GM18505 (cell line): ENCODE measurements around the gene GCHFR.

ENCODE experiments used
- ATAC-seq: cut with Tn5 transposase; IDR thresholded peaks from one replicate; pipeline ENCODE4 v1.9.1; 2021; ENCODE audit not compliant: unreplicated experiment
- POLR2A ChIP-seq: IDR thresholded peaks from 4 replicates; pipeline ENCODE4 v1.6.1; 2011; ENCODE audit warnings: borderline replicate concordance; ENCODE audit not compliant: insufficient read depth, insufficient read length; ENCODE audit errors: extremely low read depth

GCHFR gene

DNA sequence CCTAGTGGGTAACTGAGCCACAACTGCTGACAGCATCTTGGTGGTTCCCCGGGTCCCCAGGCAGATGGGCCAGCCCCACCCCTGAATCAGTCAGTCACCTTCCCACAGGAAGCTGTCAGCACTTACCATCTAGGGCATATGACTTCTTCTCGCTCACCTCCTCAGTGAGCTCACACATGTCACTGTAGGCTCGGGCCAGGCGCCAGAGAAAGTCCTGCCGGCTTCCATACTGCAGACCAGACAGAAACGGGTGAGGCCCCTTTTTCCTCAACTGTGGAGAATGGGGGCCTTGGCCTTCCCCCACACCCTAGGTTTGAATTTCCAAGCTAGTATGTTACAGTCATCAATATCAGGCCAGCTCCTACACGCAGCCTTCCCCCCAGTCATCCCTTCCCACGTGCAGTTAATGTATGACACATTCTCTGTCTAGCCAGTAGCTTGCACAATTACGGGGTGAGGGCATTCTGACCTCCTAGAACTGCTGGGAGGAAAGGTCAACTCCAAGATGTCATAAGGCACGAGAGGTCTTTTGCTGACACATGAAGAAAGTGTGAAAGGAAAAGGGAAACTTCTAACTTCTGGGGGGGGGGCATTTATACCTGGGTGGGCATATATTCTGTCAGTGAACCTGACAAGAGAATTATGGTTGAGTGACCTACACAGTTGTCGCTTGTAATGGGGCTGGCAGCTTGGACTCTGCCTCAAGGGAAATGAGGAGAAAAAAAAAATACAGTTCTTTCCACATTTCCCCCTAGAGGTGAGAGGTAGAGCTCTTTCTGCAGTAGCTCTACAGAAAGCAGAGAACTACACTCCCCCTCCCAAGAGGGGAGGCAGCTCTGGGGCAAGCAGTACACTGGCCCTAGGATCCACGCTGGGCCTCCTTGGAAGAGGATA, 19.7 kb upstream of the GCHFR start:
- no peak for TF ChIP-seq POLR2A
- no peak for ATAC-seq

- no peak for ATAC-seq
- TF ChIP-seq POLR2A = no peak
Measured at GRCh38 chr15:40744815-40745152, 19.1 kb upstream of the GCHFR start.

DNA sequence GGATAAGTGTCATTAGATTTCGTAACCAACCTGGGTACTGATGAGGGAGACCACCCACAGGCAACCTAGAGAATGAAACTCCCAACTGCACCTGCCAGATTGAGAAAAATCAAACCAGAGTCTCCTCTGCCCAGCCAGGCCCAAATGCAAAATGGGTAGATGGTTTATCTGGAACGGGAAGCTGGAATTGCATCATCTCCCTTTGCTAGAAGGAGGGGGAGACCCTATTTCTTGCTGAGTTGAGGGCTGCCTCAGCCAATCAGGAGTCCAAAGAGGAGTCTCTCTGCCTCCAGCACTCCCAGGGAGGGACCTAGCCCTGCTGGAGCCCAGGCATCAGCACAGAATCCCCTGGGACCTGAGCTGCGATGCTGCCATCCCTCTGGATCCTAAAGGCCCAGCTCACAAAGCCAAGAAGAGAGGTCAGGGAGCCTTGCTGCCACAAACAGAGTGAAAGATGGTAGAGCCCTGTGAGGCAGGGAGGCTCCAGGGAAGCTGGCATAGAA, 16.9 kb upstream of the GCHFR start:
- no peak for ATAC-seq
- no peak for TF ChIP-seq POLR2A

DNA sequence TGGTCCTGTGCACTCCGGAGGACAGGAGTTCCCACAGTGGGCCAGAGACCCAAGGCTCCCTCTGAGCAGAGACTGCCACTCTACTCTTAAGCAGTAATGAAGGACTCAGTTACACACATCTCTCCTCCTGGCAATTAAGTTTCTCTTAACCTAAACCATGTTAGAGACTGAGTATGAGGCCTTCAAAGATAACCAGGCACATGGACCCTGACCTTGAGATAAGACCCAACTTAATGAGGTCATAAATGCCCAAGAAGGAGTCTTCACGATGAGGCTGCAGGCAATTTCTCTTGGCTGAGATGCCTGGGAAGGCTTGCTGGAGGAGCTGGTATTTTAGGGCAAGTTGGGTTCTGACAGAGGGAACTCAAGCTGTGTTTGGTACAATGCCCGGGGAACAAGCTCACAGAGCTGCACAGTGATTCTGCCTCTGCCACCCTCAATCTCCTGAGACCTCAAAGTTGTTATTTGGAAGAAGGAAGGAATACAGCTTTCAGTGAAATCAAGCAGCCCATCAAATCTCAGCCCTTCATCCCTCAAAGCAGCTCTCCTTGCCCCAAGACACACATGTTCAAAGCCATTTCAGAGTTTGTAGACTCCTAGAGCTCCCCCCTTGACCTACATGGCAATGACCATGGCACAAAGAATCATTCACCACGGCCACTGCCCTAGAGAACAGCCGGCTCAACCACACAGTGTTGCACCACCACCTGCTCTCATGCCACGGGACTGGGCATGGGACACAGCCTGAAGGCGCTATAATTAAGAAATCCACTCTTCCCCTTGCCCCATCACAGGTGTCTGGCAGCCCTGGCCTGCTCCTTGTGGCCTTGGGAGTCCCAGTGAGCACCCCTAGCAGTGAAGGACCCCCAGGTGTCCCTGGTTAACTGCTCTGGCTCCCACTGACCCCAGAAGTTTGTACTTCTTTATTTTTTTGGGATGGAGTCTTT, 15.9 kb upstream of the GCHFR start:
- TF ChIP-seq POLR2A = no peak
- ATAC-seq = no peak

GRCh38 chr15:40749151-40749630, 14.7 kb upstream of the GCHFR start:
- TF ChIP-seq POLR2A = no peak
- no peak for ATAC-seq

- no peak for TF ChIP-seq POLR2A
Measured at GRCh38 chr15:40750885-40751284, 13.0 kb upstream of the GCHFR start.

DNA sequence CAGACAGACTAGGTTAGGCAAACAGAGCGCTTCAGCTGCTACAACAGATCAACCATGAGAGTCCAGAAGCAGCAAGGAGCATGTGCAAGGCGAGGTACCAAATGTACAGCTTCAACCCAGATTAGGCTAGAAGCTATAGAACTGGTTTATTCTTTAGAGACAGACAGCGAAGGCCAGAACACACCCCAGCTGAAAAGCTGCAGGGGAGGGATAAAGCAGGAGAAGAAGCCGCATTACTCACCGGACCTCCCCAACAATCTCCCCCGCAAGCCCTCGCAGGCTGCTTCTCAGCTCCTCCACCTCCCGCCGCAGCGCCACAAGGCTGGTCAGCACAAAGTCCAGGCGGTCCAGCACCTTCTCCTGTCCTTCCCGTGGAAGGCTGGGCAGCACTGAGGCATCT, 12.1 kb upstream of the GCHFR start:
- ATAC-seq = no peak
- no peak for TF ChIP-seq POLR2A

More at GRCh38 chr15:40750885-40751284, 13.0 kb upstream of the GCHFR start:
- no peak for ATAC-seq

GRCh38 chr15:40754574-40754882, 9.3 kb upstream of the GCHFR start:
- ATAC-seq = no peak
- no peak for TF ChIP-seq POLR2A

- ATAC-seq = peak; percentile 78
Measured at GRCh38 chr15:40754883-40755811, 8.7 kb upstream of the GCHFR start, which contains the start of gene RMDN3. Gene RMDN3 (minus strand): TSS chr15:40755254. CDS start chr15:40754783, 471 bp downstream.

DNA sequence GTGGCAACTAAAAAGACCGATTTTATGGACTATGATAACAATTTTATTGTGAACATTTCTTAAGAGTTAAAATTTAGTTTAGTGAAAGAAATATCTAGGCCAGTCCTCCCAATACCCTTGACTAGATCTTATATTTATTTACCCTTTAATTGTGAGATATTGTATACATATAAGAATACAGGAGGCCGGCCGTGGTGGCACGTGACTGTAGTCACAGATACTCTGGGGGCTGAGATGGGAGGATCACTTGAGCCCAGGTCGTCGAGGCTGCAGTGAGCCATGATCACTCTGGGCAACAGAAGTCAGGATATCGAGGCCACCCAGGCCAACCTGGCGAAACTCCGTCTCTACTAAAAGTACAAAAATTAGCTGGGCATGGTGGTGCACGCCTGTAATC, 8.1 kb upstream of the GCHFR start:
- no peak for TF ChIP-seq POLR2A
- no peak for ATAC-seq

More at GRCh38 chr15:40754883-40755811, 8.7 kb upstream of the GCHFR start, which contains the start of gene RMDN3:
- peak; percentile 89 for TF ChIP-seq POLR2A

DNA sequence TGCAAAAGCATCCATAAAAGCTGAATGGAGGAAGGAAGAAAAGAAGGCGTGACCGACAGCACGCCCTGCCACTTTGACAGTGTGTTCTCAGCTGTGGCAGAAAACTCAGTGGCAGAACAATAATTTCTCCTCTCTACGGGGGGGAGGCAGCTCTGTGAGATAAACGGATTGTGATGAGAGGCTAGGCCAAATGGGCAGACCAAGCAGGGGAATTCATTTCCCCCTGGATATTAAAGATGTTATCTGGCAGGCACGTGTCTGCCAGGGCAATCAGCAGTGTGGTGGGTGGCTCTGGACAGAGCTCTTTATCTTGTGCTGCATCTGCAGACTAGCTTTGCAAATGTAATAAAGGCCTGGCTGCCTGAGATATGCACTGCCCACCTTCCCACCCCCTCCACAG, 6.9 kb upstream of the GCHFR start:
- no peak for TF ChIP-seq POLR2A
- ATAC-seq = no peak

DNA sequence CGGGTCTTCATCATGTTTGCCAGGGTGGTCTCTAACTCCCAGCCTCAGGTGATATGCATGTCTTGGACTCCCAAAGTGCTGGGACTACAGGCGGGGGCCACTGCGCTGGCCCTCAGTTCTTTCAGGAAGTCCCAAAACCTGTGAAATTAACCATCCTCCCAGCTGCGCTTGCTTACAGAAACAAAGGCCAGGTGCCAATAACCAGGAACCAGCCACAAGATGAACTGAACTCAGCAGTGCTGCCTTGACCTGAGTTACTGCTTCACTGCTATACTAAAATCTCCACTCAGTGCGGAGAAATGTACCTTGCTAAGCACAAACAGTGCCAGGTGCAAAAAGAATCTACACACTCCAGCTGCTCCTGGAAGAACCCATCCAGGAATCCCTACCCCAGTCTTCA, 3.9 kb upstream of the GCHFR start:
- TF ChIP-seq POLR2A = no peak
- no peak for ATAC-seq

- TF ChIP-seq POLR2A = no peak
- peak; percentile 2 for ATAC-seq
Measured at GRCh38 chr15:40762919-40763800, 708 bp upstream of the GCHFR start.
